NCI-H1048 (cell line): ENCODE data around the gene BLVRA.

Experiments
- DNase-seq: peaks from one replicate; lab custom pipeline; 2025; lab: John Stamatoyannopoulos, UW

The BLVRA gene

DNA sequence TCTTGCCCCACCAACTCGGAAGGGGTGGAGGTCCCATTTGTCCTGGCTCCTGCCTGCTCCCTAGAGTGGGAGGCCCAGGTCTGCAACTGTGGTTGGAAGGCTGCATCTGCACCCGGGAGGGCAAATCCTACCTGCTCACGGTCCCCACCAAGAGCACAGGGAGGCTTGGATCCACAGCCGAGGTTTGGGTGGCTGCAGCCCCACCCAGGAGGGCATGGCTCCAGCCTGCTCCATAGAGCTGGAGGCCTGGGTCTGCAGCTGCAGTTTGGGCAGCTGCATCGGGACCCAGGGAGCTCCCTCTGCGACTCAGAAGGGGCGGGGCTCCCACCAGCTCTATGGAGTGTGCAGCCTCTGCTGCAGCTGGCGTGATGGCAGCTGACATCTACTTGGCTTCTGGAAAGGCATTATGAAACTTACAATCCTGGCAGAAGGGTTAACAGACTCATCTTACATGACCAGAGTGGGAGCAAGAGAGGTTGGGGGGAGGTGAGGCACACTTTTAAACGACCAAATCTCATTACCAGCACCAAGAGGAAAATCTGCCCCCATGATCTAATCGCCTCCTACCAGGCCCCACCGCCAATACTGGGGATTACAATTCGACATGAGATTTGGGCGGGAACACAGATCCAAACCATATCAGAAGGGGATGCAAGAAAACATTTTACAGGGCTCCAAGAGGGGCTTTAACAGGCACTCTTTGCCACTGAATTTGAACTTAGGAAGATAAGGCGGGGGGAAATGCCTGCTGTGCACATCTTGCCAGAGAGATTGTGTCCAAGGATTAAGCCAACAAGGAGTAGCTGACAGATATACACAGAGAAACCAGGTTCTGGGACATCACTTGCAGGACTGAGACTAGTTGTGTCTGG is 8.2 kb upstream of the BLVRA start:
- DNase-seq, result no peak

DNA sequence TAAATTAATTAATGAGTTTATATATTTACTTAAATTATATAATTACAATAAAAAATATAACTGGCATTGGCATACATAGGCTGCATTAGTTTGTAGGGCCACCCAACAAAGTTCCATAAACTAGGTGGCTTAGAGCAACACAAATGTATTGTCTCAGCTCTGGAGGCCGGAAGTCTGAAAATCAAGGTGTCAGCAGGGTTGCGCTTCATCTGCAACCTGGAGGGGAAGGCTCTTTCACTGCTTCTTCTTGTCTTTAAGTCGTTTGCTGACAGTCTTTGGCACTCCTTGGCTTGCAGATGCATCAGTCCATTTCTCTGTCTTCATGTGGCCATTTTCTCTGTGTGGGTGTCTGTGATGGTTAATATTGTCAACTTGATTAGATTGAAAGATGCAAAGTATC is 6.1 kb upstream of the BLVRA start:
- no peak for DNase-seq

DNA sequence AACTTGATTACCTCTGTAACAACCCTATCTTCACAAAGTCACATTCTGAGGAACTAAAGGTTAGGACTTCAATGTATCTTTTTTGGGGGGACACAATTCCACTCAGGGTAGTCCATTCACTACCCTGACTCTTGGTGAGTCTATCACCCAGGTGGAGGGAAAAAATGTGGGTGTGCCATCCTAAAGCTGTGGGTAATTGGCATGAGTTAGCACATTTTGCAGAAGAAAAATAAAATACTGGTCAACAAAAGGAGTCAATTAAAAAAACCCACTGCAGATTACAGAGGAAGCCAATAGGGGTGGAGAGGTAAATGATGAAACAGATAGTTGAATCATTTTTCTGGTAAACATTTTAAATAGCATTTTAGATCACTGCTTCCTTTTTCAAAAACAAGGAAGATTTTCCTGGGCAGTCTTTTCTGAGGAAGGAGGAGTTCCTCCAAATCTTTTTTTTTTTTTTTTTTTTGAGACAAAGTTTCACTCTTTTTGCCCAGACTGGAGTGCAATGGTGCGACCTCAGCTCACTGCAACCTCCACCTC is 5.1 kb upstream of the BLVRA start:
- DNase-seq, result no peak

DNA sequence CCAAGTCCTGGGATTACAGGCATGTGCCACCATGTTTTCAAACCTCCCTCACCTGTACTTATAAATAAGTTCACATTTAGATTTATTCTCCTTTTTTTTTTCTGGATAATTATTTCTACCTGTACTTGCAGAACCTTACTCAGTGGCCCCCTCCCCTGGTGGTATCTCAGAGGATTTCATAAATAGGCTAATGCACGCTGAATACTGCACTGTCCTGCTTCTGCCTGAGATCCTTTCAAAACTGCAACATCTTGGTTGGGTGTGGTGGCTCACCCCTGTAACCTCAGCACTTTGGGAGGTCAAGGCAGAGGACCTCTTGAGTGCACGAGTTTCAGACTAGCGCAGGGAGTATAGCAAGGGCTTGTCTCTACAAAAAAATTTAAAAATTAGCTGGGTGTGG is 4.6 kb upstream of the BLVRA start:
- no peak for DNase-seq

DNA sequence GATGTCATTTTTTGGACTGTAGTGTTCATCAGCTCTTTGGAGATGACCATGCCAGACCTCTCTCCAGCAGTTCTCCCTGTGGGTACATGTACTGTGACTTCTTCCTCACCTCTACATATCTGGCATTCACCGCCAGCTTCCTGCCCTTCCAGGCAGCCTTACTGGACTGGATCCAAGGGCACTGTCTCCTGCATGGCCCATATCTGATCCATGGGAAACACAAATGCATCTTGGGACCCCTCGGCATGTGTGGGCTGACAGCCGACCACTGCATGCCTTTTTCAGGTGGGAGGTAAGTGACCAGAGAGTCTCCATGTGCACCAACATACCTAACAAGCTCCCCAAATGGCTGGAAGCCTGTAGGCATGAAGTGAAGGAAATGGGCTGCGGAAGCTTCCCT is 3.9 kb upstream of the BLVRA start:
- DNase-seq, result no peak

DNA sequence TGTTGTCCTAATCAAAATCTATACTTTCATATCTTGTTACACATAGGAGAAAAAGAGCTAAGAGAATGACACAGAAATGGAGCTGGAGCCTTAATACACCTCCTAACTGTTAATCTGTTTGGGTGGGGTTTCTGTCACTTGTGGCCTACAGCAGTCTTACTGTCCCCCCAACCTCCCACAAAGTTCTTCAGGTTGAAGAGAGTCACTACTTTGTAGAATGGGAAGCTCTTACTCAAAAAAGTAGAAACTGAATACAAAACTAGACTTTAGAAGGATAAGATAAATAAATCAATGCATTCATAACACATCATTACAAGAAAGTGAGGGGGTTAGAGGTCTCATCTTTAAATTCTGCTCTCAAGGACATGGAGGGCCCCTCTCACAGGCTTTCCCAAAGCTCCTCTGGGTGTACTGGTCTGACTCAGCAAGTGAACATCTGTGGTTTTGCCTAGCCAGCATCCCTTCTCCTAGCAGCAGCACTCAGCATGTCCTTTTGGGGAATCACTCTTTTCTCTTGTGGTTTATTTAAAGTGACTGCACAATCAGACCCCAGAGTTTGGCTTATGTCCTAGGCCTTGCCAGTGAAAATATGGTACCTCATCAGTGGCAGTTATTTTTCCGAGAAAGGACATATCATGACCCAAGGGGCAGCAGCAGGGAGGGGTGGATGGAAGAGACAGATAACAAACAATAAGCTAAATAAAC is 2.0 kb upstream of the BLVRA start:
- DNase-seq, result no peak

DNA sequence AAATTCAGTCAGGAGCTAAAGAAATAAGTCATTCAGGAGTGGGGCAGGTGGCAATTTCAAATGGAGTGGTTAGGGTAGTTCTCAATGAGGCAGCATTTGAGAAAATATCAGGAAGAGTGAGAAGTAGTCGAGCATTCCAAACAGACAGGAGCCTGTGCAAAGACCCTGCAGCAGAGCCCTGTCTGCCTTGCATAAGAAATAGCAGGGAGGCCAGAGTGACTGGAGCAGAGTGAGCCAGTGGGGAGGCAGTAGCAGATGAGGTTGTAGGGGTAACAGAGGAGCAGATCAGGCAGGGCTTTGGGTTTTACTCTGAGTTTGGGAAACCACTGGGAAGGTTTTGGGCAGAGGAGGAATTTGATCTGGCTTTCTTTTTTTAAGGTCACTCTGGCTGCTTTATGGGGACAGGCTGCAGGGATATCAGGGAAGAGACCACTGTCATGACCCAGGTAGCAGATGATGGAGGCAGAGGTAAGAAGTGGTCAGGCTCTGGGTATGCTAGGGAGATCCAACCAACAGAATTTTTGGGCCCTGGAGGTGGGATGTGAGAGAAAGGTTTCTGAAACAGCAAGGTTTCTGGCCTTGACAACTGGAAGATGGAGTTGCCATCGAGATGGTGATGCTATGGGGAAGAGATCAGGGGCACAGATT is 1.3 kb upstream of the BLVRA start:
- DNase-seq, result no peak

DNA sequence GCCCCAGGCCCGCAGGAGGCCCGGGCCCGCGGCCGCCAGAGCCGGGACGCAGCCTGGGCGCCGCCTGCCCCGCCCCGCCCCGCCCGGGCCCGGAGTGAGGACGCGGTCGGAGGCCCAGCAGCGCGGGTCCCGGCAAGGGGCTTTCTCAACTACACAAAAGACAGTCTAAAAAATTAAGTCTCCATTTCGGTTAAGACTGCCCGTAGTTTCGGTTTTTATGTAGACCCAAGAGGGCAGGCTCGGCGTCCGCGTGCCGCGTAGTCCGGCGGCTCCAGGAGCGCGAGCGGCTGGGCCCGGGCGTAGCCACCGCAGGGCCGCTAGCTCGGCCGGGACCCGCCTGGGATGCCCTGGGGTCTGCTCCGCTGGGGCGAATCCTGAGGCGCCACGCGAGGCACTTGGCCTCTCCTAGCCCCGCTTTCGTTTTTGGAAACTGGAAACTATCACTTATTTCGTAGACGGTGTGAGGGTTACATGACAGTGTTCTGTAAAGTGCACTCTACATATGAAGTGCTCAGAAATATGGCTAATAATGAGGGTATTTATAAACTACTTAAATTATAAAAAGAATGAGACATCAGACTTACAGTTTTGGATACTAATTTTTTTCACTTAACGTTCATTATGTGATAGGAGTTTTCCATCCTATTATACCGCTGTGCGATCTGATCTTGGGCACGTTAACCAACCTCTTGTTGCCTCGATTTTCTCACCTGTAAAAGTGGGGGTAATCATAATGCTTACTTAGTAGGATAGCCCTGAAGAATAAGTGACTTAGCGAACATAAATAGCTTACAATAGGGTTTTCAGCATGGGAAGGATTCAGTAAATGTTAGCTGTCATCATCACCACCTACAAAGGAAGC is 573 bp downstream of the BLVRA start:
- DNase-seq, result no peak

DNA sequence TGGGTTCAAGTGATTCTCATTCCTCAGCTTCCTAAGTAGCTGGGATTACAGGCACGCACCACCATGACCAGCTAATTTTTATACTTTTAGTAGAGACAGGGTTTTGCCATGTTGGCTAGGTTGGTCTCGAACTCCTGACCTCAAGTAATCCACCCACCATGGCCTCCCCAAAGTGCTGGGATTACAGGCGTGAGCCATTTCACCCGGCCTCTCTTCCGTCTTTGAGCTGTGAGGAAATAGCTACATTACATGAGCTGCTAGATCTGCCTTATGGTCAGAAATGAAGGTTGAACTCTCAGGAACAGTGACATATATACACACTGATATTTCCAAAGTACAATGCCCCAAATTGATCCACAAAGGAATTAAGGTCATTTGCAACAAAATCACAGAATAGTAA is 2.4 kb downstream of the BLVRA start:
- no peak for DNase-seq

DNA sequence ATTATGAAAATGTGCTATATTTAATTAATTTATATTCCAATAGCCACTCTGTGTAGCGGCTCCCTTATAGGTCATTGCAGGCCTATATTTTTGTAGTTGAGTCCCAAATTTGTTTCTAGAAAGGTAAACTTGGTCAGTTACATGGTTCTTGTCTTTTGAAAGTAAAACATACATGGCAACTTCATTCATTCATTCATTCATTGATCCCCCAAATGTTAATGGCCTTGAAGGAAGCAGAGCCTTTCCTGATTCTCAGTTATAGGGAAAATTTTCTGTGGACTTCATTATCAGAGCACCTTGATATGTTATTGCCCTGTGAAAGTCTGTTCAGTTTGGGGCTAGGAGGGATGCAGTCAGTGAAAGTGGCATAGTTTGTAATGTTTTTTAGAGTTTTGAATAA is 2.9 kb downstream of the BLVRA start:
- DNase-seq, result no peak

DNA sequence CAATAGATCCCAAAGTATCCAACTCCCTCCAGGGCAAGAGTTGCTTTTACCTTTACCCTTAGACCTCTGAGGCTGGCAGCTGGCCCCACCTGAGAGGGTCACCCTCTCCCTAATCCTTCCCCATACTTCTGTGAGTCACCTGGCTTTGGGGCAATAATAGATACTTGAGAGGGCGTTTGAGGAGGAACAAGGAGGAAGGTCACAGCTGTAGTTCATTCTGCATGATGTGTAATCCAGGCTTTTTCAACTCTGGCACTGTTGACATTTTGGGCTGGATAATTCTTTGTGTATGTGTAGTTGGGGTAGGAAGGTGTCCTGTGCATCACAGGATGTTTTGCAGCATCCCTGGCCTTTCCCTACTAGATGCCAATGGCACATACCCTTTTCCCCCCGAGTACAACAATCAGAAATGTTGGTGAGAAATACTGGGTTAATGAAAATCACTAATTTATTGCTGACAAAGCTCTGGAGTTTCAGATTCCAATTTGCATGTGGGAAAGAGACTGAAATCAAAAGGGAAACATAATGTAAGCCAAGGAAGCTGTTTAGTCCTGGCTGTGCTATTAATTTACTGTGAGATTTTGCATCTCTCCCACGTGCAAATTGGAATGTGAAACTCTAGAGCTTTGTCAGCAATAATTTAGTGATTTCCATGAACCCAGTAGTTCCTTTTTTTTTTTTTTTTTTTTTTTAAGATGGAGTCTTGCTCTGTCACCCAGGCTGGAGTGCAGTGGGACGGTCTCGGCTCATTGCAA is 3.6 kb downstream of the BLVRA start:
- no peak for DNase-seq

DNA sequence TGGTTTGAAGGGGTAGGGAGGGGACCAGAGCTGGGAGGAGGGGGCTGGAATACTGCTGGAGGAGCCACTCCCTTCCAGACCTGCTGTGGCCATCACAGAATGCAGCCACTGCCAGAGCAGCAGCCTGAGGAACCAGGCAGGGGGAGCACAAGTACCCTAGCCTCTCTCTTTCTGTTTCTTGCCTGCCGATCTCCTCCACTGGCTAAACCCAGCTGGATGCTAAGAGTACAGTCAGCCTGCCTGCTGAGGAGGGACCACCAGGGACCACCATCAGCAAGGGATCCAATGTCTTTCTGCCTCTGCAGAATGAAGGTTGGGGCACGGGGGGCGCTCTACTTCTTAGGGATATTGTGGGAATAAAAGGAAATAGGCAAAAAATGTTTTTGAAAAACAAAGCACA is 4.7 kb downstream of the BLVRA start:
- no peak for DNase-seq

DNA sequence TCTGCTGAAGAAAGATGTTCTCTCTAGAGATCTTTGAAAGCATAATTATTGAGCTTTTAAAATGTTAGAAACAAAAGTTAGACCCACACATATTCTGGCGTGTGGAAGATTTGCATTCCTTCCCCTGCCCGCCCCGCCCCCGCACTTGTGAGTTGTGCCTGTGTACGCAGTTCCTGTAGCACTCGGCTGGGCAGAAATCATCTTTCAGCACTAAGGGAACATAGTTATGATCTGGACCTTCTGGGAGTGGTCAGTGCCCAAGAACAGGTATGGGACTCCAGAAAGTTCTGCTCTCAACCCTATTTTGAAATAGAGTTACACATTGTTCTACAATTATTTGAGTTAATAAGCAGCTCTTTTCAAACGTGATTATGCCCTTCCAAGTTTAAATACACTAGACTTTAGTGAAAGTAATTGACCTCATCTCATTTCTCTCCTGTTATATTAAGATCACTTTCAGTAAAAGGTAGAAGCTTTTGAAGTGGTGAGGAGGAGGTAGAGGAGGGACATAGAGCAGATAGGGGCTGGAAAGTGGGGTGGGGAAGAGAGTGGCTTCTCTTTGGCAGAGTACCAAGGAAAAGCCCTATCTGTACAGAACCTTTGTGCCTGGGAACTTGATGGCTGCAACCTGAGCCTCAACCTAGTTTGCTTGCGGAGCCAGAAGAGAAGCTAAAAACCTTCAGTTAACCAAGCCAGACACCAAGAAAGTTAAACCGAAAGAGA is 5.7 kb downstream of the BLVRA start:
- no peak for DNase-seq

DNA sequence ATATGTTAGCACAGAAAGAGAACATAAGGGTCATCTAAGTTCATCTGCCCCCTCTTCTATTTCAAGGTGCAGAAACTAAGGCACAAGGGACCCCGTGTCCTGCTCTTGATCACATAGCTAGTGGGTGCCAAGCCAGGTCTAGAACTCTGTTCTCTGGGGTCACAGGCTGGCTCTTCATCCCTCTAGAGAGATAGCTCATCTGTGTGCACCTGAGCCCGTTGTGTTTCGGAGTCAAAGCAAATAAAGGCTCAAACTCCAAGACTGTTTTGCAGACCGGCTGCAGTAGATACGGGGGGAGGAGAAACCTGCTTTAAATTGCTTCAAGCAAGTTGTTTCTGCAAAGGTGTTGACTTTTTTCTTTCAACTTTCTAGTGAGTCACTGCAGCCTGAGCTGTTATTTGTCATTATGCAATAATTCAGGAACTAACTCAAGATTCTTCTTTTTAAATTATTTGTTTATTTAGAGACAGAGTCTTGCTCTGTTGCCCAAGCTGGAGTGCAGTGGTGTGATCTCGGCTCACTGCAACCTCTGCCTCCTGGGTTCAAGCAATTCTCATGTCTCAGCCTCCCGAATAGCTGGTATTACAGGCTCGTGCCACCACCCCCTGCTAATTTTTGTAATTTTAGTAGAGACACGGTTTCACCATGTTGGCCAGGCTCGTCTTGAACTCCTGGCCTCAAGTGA is 6.5 kb downstream of the BLVRA start:
- no peak for DNase-seq

DNA sequence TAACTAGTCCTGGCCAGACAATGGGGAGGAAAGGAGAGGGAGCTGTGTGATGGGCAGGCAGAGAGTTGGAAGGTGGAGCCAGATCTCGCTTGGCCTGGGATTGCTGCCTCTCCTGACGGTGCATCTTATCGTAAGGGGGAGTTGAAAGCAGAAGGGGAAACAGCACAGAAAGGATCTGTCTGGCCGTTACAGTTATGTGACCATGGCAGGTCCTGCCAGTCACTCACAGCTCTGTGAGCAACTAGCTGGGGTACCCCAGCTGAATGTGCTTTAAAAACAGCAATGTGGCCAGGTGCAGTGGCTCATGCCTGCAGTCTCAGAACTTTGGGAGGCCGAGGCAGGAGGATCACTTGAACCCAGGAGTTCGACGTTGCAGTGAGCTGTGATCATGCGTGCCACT is 8.1 kb downstream of the BLVRA start:
- no peak for DNase-seq

DNA sequence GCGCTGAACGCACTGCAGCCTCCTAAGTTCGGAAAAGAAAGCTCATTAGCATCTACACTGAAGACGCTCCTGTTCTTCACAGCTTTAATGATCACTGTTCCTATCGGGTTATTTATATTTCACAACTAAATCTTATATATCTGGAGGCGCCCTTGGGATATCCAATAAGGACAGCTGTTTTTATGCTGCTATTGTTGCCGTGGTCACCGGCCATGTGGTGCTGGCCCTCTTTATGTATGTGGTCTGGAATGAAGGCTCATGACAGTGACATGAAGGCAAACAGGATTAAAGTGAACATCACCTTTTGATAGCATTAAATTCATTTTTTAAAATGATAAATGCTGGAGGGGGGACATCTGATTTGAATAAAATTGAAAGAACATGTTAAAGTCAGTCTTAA is 8.8 kb downstream of the BLVRA start:
- no peak for DNase-seq

DNA sequence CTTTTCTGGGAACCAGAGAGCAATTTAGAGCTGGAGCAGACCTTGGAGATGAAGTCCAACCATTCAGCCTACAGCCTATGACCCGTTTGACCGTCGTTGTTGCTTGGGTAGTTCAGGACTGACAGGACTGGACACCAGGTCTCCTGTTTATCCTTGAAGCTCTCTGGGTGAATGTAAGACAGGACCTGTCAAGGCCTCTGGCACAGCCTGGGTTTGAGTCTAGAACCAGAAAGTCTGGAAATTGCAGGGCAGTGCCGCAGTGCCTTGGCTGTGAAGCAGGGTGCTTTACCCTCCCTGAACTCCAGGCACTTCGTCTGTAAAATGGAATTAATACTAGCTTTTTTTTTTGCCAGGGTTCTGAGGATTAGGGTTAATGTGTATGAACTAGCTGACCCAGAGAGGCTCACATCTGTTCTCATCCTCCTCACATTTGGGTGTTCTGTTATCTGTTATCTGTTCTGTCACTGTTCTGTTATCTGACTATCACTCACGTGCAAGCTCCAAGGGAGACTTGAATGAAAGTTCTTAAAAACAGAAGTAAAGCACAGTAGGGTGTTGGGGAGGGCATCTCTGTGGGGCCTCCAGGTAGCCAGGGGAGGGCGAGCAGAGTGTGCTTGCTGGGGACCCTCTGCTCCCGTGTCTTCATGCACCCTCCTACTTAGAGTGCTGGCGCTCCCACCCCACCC is 9.9 kb downstream of the BLVRA start:
- DNase-seq, result no peak

DNA sequence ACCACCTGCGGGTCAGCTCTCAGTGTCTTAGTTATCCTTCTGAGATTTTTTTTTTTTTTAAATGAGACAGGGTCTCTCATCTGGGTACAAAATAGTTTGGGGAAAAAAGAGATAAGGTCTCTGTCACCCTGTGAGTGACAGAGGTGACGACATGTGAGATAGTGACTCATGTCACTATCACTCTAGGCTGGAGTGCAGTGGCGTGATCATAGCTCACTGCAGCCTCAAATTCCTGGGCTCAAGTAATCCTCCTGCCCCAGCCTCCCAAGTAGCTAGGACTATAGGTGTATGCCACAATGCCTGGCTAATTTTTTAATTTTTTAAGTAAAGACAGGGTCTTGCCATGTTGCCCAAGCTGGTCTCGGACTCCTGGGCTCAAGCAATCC is 10.4 kb downstream of the BLVRA start:
- no peak for DNase-seq

DNA sequence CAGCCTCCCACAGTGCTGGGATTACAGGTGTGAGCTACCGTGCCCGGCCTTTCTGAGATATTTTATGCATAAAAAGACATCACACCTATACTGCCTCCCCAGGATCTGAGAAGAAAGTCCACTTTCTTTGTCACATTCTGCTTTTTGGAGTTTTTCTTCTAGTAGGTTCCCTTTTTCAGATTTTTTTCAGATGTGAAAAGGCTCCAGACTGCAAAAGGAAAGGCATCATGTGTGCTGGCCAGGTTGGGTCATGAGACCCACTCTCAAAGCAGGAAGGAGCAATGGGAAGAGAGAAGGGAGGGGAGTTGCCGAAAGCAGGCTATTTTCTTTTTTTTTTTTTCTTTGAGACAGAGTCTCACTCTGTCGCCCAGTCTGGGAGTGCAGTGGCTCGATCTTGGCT is 10.8 kb downstream of the BLVRA start:
- no peak for DNase-seq
